GM19238 (cell line): ENCODE data around the gene TNFRSF1A.
A peak's percentile ranks its signal among the peaks of the same experiment; 100 is the strongest.

Experiments
- DNase-seq: peaks from one replicate; pipeline ENCODE4 v3.0.0; 2011; ENCODE audit warnings: low spot score; ENCODE audit not compliant: insufficient read length

Gene TNFRSF1A

GRCh38 chr12:6337958-6338433 is 3.9 kb downstream of the TNFRSF1A start:
- no peak for DNase-seq

- DNase-seq: peak; percentile 48
These were observed 4.7 kb downstream of the TNFRSF1A start for GRCh38 chr12:6336889-6337853.

GRCh38 chr12:6336079-6336888 is 5.6 kb downstream of the TNFRSF1A start:
- peak; percentile 58 for DNase-seq

- DNase-seq: peak; percentile 94
These were observed 6.3 kb downstream of the TNFRSF1A start for GRCh38 chr12:6335451-6336078.

GRCh38 chr12:6334940-6335450 is 6.9 kb downstream of the TNFRSF1A start:
- DNase-seq: no peak

- DNase-seq: no peak
These were observed 7.5 kb downstream of the TNFRSF1A start for GRCh38 chr12:6334359-6334758.

GRCh38 chr12:6333566-6333965 is 8.3 kb downstream of the TNFRSF1A start:
- DNase-seq: no peak

GRCh38 chr12:6333029-6333428 is 8.8 kb downstream of the TNFRSF1A start:
- DNase-seq: no peak

GRCh38 chr12:6332459-6332858 is 9.4 kb downstream of the TNFRSF1A start:
- DNase-seq: no peak

- no peak for DNase-seq
These were observed 10.7 kb downstream of the TNFRSF1A start for GRCh38 chr12:6330999-6331714.

- peak; percentile 71 for DNase-seq
These were observed 11.7 kb downstream of the TNFRSF1A start for GRCh38 chr12:6330192-6330591.

GRCh38 chr12:6329703-6330064 is 12.2 kb downstream of the TNFRSF1A start:
- no peak for DNase-seq

GRCh38 chr12:6328945-6329702 is 12.8 kb downstream of the TNFRSF1A start:
- DNase-seq: no peak

GRCh38 chr12:6328045-6328779 is 13.7 kb downstream of the TNFRSF1A start:
- DNase-seq: no peak

GRCh38 chr12:6327229-6328041 is 14.4 kb downstream of the TNFRSF1A start:
- DNase-seq: no peak

- no peak for DNase-seq
These were observed 15.3 kb downstream of the TNFRSF1A start for GRCh38 chr12:6326316-6327228.

- DNase-seq: no peak
These were observed 16.7 kb downstream of the TNFRSF1A start for GRCh38 chr12:6324936-6325750.
